HTERT RPE-1 (cell line): ENCODE measurements around the gene AKR1C1.
"Not testable (repeated sequence)": the region's sequence is repeated elsewhere in the genome, so short reads cannot be mapped to it uniquely, and the experiment has no call there.

Experiments
- in situ Hi-C: fragments of 300-500 bp; cut with MboI; formaldehyde crosslinking; loops from 4 replicates; pipeline ENCODE4 v1.14.3; 2020; ENCODE audit warnings: low sequenced_read_pairs

Gene AKR1C1

GRCh38 chr10:4947039-4947634 is 16.1 kb upstream of the AKR1C1 start:
- in situ Hi-C loops = no loop called here

DNA sequence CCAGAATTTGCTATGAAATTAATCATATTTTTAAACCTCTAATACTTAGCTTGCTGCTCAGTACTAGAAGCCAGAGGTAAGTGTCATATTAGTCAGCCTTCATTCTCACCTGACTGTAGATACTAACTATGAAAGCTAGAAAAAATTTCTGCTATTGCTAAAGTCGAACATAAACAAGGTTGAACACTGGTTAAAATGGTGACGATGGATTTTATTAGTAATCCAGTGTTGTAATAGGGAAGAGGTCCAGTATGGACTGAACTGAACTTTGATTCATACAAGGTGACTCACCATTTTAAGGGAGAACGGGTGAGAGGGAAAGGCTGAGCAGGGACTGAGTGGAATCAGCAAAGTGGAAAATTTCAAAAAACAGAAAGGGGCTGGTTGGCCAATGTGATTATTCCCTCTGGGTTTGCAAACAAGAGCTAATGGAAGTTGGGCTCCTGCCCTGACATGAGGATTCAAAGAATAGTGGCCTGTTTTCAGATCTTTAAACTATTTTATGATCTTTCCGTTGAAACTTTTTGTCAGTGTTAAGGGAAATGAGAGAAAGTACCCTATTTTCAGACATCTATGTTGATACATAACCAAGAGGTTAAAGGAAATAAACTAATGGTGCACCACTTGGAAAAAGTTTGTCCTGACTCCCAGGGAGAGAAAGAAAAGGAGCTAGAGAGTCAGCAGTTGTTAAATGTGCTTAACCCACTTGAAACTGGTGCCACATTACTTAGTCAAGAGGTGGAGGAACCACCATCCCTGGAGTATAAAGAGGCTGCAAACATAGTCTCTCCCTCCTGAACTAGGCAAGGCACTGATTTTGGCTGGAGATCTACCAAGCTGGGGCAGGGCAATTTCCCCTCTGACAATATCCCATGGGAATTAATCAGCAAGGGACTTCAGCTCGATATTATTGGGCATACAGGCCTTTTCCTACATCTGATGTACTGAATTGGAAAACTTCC is 15.3 kb upstream of the AKR1C1 start:
- in situ Hi-C loops = no loop called here

DNA sequence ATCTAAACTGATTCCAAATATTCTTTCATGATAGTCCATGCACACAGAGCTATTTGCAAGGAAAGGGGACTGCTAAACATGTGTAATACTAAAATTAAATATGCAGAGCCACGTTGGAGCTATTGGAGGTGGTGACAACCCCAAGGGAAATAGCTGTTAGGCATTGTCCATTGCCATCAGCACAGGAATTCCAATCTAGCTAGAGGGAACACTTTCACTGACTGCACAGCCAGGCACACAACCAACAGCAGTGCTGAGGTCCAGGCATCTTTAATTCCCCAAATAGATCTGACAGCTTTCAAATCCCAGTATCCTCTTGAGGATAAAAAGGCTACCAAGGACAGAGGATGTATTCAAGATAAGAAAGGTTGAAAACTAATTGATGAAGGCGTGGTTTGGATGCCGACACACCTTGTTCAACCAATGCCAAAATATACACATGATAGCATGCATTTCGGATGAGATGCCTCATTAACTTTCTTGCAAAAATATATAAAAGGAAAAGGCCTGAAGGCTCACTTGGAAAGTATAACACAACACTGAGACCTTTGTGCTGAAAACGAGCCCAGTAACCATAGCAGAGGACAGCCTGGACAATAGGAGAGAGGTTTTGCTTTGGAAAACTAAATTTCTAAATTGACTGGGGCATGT is 11.6 kb upstream of the AKR1C1 start:
- in situ Hi-C loops = not testable (repeated sequence)

GRCh38 chr10:4953405-4953804 is 9.8 kb upstream of the AKR1C1 start:
- in situ Hi-C loops = no loop called here

- in situ Hi-C loops = not testable (repeated sequence)
Observed at GRCh38 chr10:4956088-4956487, 7.1 kb upstream of the AKR1C1 start.

- in situ Hi-C loops = not testable (repeated sequence)
Observed at GRCh38 chr10:4956955-4957645, 6.1 kb upstream of the AKR1C1 start.

DNA sequence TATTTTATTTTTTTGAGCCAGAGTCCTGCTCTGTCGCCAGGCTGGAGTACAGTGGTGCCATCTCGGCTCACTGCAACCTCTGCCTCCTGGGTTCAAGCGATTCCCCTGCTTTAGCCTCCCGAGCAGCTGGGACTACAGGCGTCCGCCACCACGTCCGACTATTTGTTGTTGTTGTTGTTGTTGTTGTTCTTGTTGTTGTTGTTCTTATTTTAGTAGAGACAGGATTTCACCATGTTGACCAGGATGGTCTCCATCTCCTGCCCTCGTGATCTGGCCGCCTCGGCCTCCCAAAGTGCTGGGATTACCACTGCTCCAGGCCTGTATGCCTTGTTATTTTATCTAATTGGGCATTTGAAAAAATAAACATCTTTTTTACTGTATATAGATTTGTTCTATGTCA is 1.7 kb upstream of the AKR1C1 start:
- in situ Hi-C loops = not testable (repeated sequence)

DNA sequence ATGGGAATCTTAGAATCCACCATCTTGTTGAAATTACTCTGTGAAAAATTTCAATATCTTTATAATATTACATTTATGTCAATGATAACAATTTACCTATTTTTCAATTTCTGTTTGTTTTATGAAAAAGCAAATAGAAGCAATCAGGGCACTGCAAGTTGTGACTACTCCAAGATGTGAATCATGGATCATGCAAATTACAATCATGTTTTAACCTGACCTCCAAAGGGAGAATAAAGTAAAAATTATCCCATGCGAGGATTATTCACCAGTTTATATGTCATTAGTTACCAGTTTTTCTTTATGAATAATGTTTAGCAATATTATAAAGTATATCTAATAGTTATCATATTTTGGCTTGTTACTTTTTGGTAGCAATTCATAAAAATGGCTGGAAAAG is 907 bp upstream of the AKR1C1 start:
- in situ Hi-C loops = not testable (repeated sequence)

DNA sequence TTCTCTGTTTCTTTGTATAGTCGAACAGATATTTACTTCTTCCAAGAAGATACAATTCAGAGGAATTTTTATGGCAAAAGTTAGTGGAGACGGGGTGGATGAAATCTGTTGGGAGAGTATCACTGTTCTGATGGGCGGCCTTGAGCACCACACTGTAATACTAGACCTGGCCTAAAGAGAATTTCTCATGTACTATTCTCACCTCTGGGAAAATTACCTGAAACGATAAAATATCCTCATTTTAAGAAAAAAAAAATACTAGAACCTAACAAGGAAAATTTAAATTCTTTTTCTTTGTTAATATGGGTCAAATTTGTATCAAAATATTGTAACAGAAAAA is 570 bp downstream of the AKR1C1 start:
- in situ Hi-C loops = not testable (repeated sequence)

- in situ Hi-C loops = not testable (repeated sequence)
Observed at GRCh38 chr10:4965763-4966162, 2.5 kb downstream of the AKR1C1 start.

DNA sequence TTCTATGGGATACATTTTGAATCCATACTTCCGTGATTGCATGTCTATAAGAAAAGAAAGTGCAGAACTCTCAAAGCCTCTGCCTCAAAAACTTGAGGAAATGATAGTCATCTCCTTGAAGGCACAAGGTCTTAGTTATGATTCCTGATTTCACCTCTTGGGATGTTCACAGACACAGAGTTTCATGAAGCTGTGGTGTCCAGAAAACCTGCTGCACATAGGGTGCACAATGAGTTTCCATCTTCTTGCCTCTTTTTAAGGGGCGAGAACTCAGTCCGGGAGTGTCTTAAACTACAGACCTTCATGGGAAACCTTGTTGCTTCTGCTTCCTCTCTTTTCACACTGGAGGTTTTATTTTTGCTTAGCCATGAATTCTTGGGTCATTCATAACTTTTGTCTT is 4.0 kb downstream of the AKR1C1 start:
- in situ Hi-C loops = not testable (repeated sequence)

GRCh38 chr10:4969289-4969688 is 6.1 kb downstream of the AKR1C1 start:
- in situ Hi-C loops = not testable (repeated sequence)

DNA sequence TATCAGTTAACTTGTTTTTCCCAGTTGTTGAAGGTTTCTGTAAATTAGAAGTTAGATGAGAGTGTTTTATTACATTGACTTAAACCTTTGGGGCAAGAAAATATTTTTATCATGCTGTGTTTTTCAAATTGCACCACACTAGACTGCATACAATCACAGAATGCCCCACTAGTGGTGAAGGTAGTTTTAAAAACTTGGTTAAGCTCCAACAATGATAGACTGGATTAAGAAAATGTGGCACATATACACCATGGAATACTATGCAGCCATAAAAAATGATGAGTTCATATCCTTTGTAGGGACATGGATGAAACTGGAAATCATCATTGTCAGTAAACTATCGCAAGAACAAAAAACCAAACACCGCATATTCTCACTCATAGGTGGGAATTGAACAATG is 7.1 kb downstream of the AKR1C1 start:
- in situ Hi-C loops = not testable (repeated sequence)

GRCh38 chr10:4972369-4973142 is 9.3 kb downstream of the AKR1C1 start:
- in situ Hi-C loops = not testable (repeated sequence)

- in situ Hi-C loops = not testable (repeated sequence)
Observed at GRCh38 chr10:4973294-4973693, 10.1 kb downstream of the AKR1C1 start.

DNA sequence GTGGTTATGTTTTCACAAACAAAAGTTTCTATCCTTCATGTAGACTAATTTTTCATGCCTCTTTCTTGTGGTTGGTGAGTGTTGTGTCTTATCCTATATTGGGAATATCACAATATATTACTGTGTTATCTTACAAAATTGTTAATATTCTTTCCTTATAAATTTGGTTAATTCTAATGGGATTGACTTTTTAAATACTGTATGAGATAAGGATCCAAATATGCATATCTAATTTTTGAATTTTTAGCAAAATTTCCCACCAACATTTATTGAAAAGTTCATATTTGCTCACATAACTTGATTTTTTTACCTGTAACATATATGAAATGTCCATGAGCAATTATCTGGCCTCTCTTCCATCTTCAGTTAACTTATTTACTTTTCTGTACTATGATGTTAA is 11.2 kb downstream of the AKR1C1 start:
- in situ Hi-C loops = not testable (repeated sequence)

GRCh38 chr10:4977025-4977424 is 13.8 kb downstream of the AKR1C1 start:
- in situ Hi-C loops = no loop called here

DNA sequence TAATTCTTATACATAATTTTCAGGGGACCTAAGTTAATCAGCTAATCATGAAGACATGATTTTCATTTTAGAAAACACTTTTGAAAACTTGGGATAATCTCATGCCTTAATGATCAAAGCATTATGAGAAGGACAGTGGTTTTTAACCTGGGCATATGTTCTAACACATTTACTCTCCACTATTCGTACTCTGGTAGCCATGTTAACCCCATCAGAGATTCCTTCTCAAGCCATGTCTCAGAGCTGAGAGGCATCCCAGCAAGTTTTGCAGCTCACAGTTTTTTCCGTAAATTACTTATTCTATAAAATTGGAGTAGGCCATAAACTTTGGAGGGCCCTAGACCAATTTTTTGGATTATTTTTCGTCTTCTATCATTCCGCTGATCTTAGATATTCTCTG is 15.7 kb downstream of the AKR1C1 start:
- in situ Hi-C loops = no loop called here

- in situ Hi-C loops = no loop called here
Observed at GRCh38 chr10:4980793-4981192, 17.6 kb downstream of the AKR1C1 start.

DNA sequence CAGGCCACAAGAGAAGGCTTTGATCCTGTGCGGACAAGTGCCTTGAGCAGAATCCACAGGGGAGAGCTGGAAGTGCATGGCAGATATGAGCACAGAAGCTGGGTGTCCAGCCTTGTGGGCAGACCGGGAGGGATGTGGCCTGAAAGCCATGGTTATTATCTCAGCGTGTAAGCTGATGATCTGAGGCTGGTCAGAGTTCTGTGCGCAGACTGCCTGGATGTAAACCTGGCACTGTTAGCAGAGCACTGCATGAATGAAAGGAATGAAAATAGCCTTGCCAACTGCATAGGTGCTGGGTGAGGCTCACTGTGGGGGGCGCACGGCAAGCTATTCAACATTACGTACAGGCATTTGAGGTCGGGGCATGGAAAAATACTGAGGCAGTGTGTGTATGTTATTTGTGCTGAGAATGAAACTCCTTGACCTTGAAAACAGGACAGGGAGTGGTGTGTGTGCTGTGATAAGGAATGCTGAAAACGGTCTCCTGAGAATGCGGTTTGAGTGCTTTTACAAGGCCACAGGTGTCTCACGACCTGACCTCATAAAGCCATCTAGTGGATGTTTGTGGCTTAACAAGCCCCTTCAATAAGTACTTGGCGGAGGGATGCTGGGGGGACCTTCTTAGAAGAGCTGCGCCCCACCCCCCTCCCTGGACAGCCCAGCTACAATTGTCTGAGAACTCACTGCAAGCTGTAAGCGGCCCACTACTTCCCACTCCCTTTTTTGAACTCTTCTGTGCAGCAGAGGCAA is 18.7 kb downstream of the AKR1C1 start:
- in situ Hi-C loops = no loop called here
